ENCODE results near the gene ZFP90.

Gene ZFP90

GRCh38 chr16:68617734-68618133, 78.6 kb downstream of the ZFP90 start:
- no peak for TF ChIP-seq CTCF (conservative IDR thresholded peaks at IDR 0.05)

More at GRCh38 chr16:68617734-68618133, 78.6 kb downstream of the ZFP90 start:
- no peak overlapping the region for H3K27ac ChIP-seq
